HepG2 (cell line): ENCODE measurements around the gene TWIST2. TPM values are rescaled to one million over a fixed set of nuclear protein-coding genes. Genes with fewer than 3 reads are reported as not detected.

Experiments used
- CREBL2 ChIP-seq: sonication (generic); formaldehyde crosslinking; IDR thresholded peaks from 2 replicates; pipeline ENCODE4 v1.8.1; 2023; ENCODE audit warnings: missing genetic modification reagents, mild to moderate bottlenecking, borderline replicate concordance
- HBP1 ChIP-seq: IDR thresholded peaks from 2 replicates; pipeline ENCODE4 v1.6.1; 2016; ENCODE audit warnings: low read depth, control low read depth
- HES4 ChIP-seq: sonication (generic); formaldehyde crosslinking; IDR thresholded peaks from 2 replicates; pipeline ENCODE4 v1.9.0; 2021; ENCODE audit warnings: mild to moderate bottlenecking, missing genetic modification reagents, borderline replicate concordance
- IKZF4 ChIP-seq: sonication (generic); formaldehyde crosslinking; IDR thresholded peaks from 2 replicates; pipeline ENCODE4 v1.5.1; 2020; ENCODE audit warnings: borderline replicate concordance, mild to moderate bottlenecking, low read depth, missing genetic modification reagents; ENCODE audit errors: not compliant biosample characterization
- IRF2 ChIP-seq: IDR thresholded peaks from 2 replicates; pipeline ENCODE4 v1.6.1; 2018; ENCODE audit warnings: missing genetic modification reagents, missing compliant biosample characterization
- ISL2 ChIP-seq: sonication (generic); formaldehyde crosslinking; IDR thresholded peaks from 2 replicates; pipeline ENCODE4 v1.5.0; 2020; ENCODE audit warnings: missing genetic modification reagents
- PAF1 ChIP-seq: IDR thresholded peaks from 2 replicates; pipeline ENCODE4 v1.6.1; 2016; ENCODE audit warnings: missing genetic modification reagents, missing compliant biosample characterization
- PAXIP1 ChIP-seq: sonication (generic); formaldehyde crosslinking; conservative IDR thresholded peaks from 2 replicates; pipeline ENCODE4 v1.4.0; 2020; ENCODE audit warnings: mild to moderate bottlenecking, missing genetic modification reagents, moderate library complexity
- RBAK ChIP-seq: sonication (generic); formaldehyde crosslinking; IDR thresholded peaks from 2 replicates; pipeline ENCODE4 v1.5.1; 2020; ENCODE audit warnings: mild to moderate bottlenecking, missing genetic modification reagents
- SIX1 ChIP-seq: sonication (generic); formaldehyde crosslinking; IDR thresholded peaks from 2 replicates; pipeline ENCODE4 v1.4.0; 2020; ENCODE audit warnings: missing genetic modification reagents, borderline replicate concordance
- SNAPC2 ChIP-seq: sonication (generic); formaldehyde crosslinking; IDR thresholded peaks from 2 replicates; pipeline ENCODE4 v1.8.1; 2022; ENCODE audit warnings: mild to moderate bottlenecking, missing genetic modification reagents
- SPEN ChIP-seq: sonication (generic); formaldehyde crosslinking; IDR thresholded peaks from 2 replicates; pipeline ENCODE4 v1.5.1; 2020; ENCODE audit warnings: low read depth, mild to moderate bottlenecking, missing genetic modification reagents
- ZNF18 ChIP-seq: sonication (generic); formaldehyde crosslinking; IDR thresholded peaks from 2 replicates; pipeline ENCODE4 v1.8.0; 2022; ENCODE audit warnings: mild to moderate bottlenecking, missing genetic modification reagents; ENCODE audit not compliant: insufficient replicate concordance
- ZNF235 ChIP-seq: sonication (generic); formaldehyde crosslinking; IDR thresholded peaks from 2 replicates; pipeline ENCODE4 v1.8.1; 2023; ENCODE audit warnings: mild to moderate bottlenecking, missing genetic modification reagents, borderline replicate concordance
- ZSCAN29 ChIP-seq: sonication (generic); formaldehyde crosslinking; conservative IDR thresholded peaks from 2 replicates; pipeline ENCODE4 v1.4.0; 2020; ENCODE audit warnings: mild to moderate bottlenecking, missing genetic modification reagents
- polyA plus RNA-seq, 8 experiments: library from polyadenylated mRNA; depleted of rRNA in 3 of 8; stranded (reverse) in 7 of 8; unstranded in 1 of 8; fragments of >200 nt; fragmentation: Illumina TruSeq in 4 of 8; extraction: Trizol in 4 of 8; gene quantifications; 2 replicates each; pipeline versions ENCODE4 v1.2.1 to v1.2.3, GENCODE V29; 2011 to 2016; ENCODE audit warnings: low read depth in 4 of 8, missing spikeins in 1 of 8, mixed read lengths in 1 of 8; ENCODE audit not compliant: insufficient read depth in 1 of 8
- total RNA-seq, 5 experiments: library from RNA; depleted of rRNA; stranded (reverse); fragments of >200 nt; fragmentation: Illumina TruSeq; extraction: Trizol; gene quantifications; 2 replicates each; pipeline ENCODE4 v1.2.3, GENCODE V29; 2016; ENCODE audit warnings: low read depth in 1 of 5
- TF ChIP-seq, protein P1 (sequence below): sonication (generic); formaldehyde crosslinking; IDR thresholded peaks from 2 replicates; pipeline ENCODE4 v1.4.0; 2020; ENCODE audit warnings: missing genetic modification reagents
- TF ChIP-seq, protein P2 (sequence below): sonication (generic); formaldehyde crosslinking; IDR thresholded peaks from 2 replicates; pipeline ENCODE4 v1.4.0; 2020; ENCODE audit warnings: missing genetic modification reagents

The TWIST2 gene
- total and polyA plus RNA-seq, 2 of the 13 experiments (the other 11 are each of a cell fraction or from before 2014, with no cell fraction given), result 0.08 to 0.11 TPM

DNA sequence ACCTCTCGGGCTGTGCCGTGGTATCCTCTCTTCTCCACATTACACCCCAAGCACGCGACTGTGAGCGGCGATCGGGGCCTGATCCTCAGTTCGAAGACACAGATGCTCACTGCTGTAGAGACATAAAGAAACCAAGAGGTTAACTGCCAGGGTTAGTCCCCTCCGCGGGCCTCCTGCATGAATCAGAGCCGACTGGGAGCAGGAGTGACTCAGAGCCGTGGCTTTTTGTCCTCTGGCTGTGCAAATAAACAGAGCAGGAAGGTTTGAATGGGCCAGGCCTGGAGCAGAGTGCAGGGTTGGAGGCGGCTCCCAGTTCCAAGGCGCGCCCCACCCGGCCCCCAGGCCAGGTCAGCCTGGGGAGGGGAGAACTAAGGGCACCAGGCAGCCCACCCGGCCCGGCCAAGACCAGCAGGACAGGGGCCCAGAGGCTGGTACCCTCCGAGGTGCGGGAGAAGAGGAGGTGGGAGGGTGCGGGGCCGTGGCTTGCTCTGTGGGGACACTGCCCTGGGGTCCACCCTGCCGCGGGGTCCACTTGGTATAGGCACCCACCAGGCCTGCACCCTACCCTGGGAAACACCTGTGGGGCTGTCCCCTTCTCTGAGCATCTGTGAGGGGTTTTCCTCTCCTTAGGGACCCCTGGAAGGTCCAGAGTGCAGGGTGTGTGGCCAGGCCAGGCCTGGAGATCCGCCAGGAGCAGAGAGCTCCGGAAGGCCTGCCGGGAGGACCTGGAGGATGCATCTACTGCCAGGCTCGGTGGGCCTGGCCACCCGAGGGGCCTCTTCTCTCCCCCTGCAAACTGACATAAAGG lies 16.5 kb downstream of the TWIST2 start (continued):
- TF ChIP-seq PAXIP1 (CRISPR knock-in tag) (peak; percentile 99), CREBL2 (CRISPR knock-in tag) (0 out of 2 replicates have a peak, but pooled peaks have one; percentile 44), RBAK (CRISPR knock-in tag) (no peak; the same call in 1 of the 2 replicates), SIX1 (CRISPR knock-in tag) (peak; percentile 53; the same call in 1 of the 2 replicates), HES4 (CRISPR knock-in tag) (no peak), IRF2 (CRISPR knock-in tag) (peak; percentile 75; the same call in 1 of the 2 replicates), ZSCAN29 (CRISPR knock-in tag) (peak; percentile 67; the same call in 1 of the 2 replicates), ZNF235 (no peak; the same call in 1 of the 2 replicates), SNAPC2 (CRISPR knock-in tag) (peak; percentile 39; the same call in 1 of the 2 replicates), ZNF18 (peak; percentile 56), IKZF4 (peak; percentile 75), HBP1 (peak; percentile 79; the same call in 1 of the 2 replicates), PAF1 (CRISPR knock-in tag) (no peak), SPEN (CRISPR knock-in tag) (peak; percentile 73), ISL2 (peak; percentile 78; the same call in 1 of the 2 replicates)
- TF ChIP-seq, protein P1, sequence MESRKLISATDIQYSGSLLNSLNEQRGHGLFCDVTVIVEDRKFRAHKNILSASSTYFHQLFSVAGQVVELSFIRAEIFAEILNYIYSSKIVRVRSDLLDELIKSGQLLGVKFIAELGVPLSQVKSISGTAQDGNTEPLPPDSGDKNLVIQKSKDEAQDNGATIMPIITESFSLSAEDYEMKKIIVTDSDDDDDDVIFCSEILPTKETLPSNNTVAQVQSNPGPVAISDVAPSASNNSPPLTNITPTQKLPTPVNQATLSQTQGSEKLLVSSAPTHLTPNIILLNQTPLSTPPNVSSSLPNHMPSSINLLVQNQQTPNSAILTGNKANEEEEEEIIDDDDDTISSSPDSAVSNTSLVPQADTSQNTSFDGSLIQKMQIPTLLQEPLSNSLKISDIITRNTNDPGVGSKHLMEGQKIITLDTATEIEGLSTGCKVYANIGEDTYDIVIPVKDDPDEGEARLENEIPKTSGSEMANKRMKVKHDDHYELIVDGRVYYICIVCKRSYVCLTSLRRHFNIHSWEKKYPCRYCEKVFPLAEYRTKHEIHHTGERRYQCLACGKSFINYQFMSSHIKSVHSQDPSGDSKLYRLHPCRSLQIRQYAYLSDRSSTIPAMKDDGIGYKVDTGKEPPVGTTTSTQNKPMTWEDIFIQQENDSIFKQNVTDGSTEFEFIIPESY, result peak; percentile 37; the same call in 1 of the 2 replicates
- TF ChIP-seq, protein P2, sequence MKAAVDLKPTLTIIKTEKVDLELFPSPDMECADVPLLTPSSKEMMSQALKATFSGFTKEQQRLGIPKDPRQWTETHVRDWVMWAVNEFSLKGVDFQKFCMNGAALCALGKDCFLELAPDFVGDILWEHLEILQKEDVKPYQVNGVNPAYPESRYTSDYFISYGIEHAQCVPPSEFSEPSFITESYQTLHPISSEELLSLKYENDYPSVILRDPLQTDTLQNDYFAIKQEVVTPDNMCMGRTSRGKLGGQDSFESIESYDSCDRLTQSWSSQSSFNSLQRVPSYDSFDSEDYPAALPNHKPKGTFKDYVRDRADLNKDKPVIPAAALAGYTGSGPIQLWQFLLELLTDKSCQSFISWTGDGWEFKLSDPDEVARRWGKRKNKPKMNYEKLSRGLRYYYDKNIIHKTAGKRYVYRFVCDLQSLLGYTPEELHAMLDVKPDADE, result no peak
